HG03460 (cell line): Measurements from ENCODE around the gene NDUFA7.
"Not testable (repeated sequence)": the region's sequence is repeated elsewhere in the genome, so short reads cannot be mapped to it uniquely, and the experiment has no call there.

Source experiments
- ATAC-seq: cut with Tn5 transposase; IDR thresholded peaks from one replicate; pipeline ENCODE4 v1.9.1; 2021; ENCODE audit not compliant: unreplicated experiment

NDUFA7 gene

GRCh38 chr19:8320564-8321066, 560 bp downstream of the NDUFA7 start:
- peak; percentile 8 for ATAC-seq

- no peak for ATAC-seq
Observed at GRCh38 chr19:8319807-8320520, 1.2 kb downstream of the NDUFA7 start.

- not testable (repeated sequence) for ATAC-seq
Observed at GRCh38 chr19:8318835-8319234, 2.3 kb downstream of the NDUFA7 start.

- no peak for ATAC-seq
Observed at GRCh38 chr19:8316351-8317125, 4.6 kb downstream of the NDUFA7 start.

- ATAC-seq, result not testable (repeated sequence)
Observed at GRCh38 chr19:8314981-8315640, 6.1 kb downstream of the NDUFA7 start.

- ATAC-seq, result no peak
Observed at GRCh38 chr19:8311461-8312260, 9.5 kb downstream of the NDUFA7 start.

- ATAC-seq, result no peak
Observed at GRCh38 chr19:8310342-8311055, 10.7 kb downstream of the NDUFA7 start.

GRCh38 chr19:8308891-8309291, 12.3 kb downstream of the NDUFA7 start:
- no peak for ATAC-seq

- ATAC-seq, result peak; percentile 65
Observed at GRCh38 chr19:8307965-8308866, 13.0 kb downstream of the NDUFA7 start, which contains the start of gene CD320. TSS of gene CD320 (minus strand) at chr19:8308358. CDS start at chr19:8308290, 68 bp downstream.

GRCh38 chr19:8307400-8307964, 13.7 kb downstream of the NDUFA7 start:
- ATAC-seq, result no peak

GRCh38 chr19:8306235-8307054, 14.7 kb downstream of the NDUFA7 start:
- ATAC-seq, result no peak

- ATAC-seq, result no peak
Observed at GRCh38 chr19:8305798-8306197, 15.4 kb downstream of the NDUFA7 start.

GRCh38 chr19:8304841-8305621, 16.1 kb downstream of the NDUFA7 start:
- no peak for ATAC-seq

GRCh38 chr19:8302734-8303133, 18.4 kb downstream of the NDUFA7 start:
- ATAC-seq, result no peak

- ATAC-seq, result no peak
Observed at GRCh38 chr19:8302357-8302691, 18.9 kb downstream of the NDUFA7 start.

- ATAC-seq, result not testable (repeated sequence)
Observed at GRCh38 chr19:8291337-8291736, 29.8 kb downstream of the NDUFA7 start.

- not testable (repeated sequence) for ATAC-seq
Observed at GRCh38 chr19:8276508-8276907, 44.7 kb downstream of the NDUFA7 start.
